Panc1 (cell line): Measurements from ENCODE around the gene C4orf50. TPM values are rescaled to one million over a fixed set of nuclear protein-coding genes. Genes with fewer than 3 reads are reported as not detected.

Experiments used
- ATAC-seq: fragments of 200-7000 bp; cut with Tn5 transposase; 2 replicates; pipeline ENCODE4 v1.9.1; 2020; ENCODE audit warnings: mild to moderate bottlenecking, moderate library complexity
- BruUV-seq: library from RNA; stranded (reverse); fragments of 400-500 nt; replicated peaks from 2 replicates; lab custom pipeline; 2021; lab: Mats Ljungman, UMichigan
- CTCF ChIA-PET: fragments of 300-600 bp; sonication (Branson Sonifier 250); formaldehyde crosslinking; loops from one replicate; lab custom pipeline; 2022; ENCODE audit warnings: antibody characterized with exemption; lab: Charles Lee
- POLR2A ChIA-PET: fragments of 300-600 bp; sonication (Branson Sonifier 250); formaldehyde crosslinking; loops from one replicate; lab custom pipeline; 2022; ENCODE audit warnings: antibody characterized with exemption; lab: Charles Lee
- DNase-seq: peaks from one replicate; pipeline ENCODE4 v3.0.0-alpha.2; 2010; ENCODE audit warnings: low read depth, low spot score
- H3K27ac ChIP-seq: 2 replicates; pipeline ENCODE4 v1.5.1; 2011; ENCODE audit warnings: mild to moderate bottlenecking, low read length, inconsistent platforms
- H3K27me3 ChIP-seq: fragments of 200-500 bp; sonication (Bioruptor generic); 2 replicates; pipeline ENCODE4 v1.6.0; 2014; ENCODE audit warnings: low read length, inconsistent platforms; ENCODE audit not compliant: control insufficient read depth, insufficient read depth
- H3K36me3 ChIP-seq: fragments of 200-500 bp; sonication (Bioruptor generic); 2 replicates; pipeline ENCODE4 v1.5.1; 2014; ENCODE audit warnings: inconsistent platforms, mild to moderate bottlenecking, low read length, moderate library complexity; ENCODE audit not compliant: control insufficient read depth, insufficient read depth
- H3K4me1 ChIP-seq: 2 replicates; pipeline ENCODE4 v1.5.1; 2011; ENCODE audit warnings: inconsistent platforms, mild to moderate bottlenecking, low read length, moderate library complexity; ENCODE audit not compliant: control insufficient read depth, insufficient read depth
- H3K4me3 ChIP-seq, 2 experiments: 2 replicates each; pipeline ENCODE4 v1.5.1; 2011 to 2012; ENCODE audit warnings: low read depth in 2 of 2, low read length in 2 of 2, mild to moderate bottlenecking in 2 of 2, inconsistent platforms in 1 of 2, moderate library complexity in 1 of 2
- H3K9me3 ChIP-seq: fragments of 200-500 bp; sonication (Bioruptor generic); 2 replicates; pipeline ENCODE4 v1.5.1; 2014; ENCODE audit warnings: low read depth, mild to moderate bottlenecking, inconsistent platforms, low read length, moderate library complexity; ENCODE audit not compliant: control insufficient read depth, insufficient read depth
- CTCF ChIP-seq: fragments of 450-650 bp; IDR thresholded peaks from 2 replicates; pipeline ENCODE4 v1.5.1; 2017; ENCODE audit warnings: mild to moderate bottlenecking
- POLR2AphosphoS5 ChIP-seq: IDR thresholded peaks from 2 replicates; pipeline ENCODE4 v1.6.1; 2012; ENCODE audit warnings: mild to moderate bottlenecking, low read depth, low read length, moderate library complexity
- REST ChIP-seq, 2 experiments: IDR thresholded peaks; 2 replicates each; pipeline ENCODE4 v1.6.1; 2011 to 2012; ENCODE audit warnings: low read depth in 2 of 2, control low read depth in 1 of 2, low read length in 1 of 2, mild to moderate bottlenecking in 1 of 2, moderate library complexity in 1 of 2; ENCODE audit not compliant: insufficient read depth in 1 of 2
- SIN3A ChIP-seq: IDR thresholded peaks from 2 replicates; pipeline ENCODE4 v1.6.1; 2012; ENCODE audit warnings: low read depth, mild to moderate bottlenecking, low read length, moderate library complexity, borderline replicate concordance; ENCODE audit not compliant: insufficient read depth
- TCF7L2 ChIP-seq: IDR thresholded peaks from 2 replicates; pipeline ENCODE4 v1.6.1; 2011; ENCODE audit warnings: mild to moderate bottlenecking, low read depth, low read length, inconsistent platforms
- in situ Hi-C: cut with HindIII; loops from 2 replicates; pipeline ENCODE4 v1.10.0; 2016; ENCODE audit warnings: low sequenced_read_pairs, low pct_unique_long_range_greater_than_20kb
- intact Hi-C: fragments of 100-400 bp; cut with micrococcal nuclease; formaldehyde crosslinking; loops from one replicate; pipeline ENCODE4 v1.10.0; 2022; ENCODE audit not compliant: unreplicated experiment
- total RNA-seq: library from RNA; stranded (reverse); gene quantifications from one replicate; pipeline ENCODE4 v1.2.1, GENCODE V29; 2021; ENCODE audit not compliant: unreplicated experiment

Gene C4orf50
- total RNA-seq, 1 experiment from 2014 or later: under 0.01 TPM

DNA sequence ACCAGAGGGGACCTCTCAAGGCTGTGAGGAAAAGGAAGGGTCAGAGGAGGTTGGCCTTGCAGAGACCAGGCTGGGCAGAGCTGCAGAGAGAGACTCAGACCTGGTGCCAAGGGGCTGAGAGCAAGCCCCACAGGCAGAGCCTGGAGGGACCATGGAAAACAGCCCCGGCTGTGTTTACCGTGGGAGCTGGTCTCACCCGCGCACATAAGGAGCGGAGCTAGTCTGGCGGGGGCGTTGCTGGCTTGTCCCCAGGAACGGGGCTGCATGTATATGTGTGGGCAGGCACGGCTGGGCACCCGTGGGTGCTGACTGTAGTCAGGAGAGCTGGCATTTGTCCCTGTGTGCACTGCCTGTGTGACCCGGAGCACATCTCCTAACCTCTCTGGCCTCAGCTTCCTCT, 45.7 kb downstream of the C4orf50 start:
- no TSS peak for BruUV-seq
- POLR2A ChIA-PET: no interaction called here
- Histone ChIP-seq H3K9me3 (no peaks in the 10 kb centered on the region), H3K27ac (no peak overlapping the region), H3K27me3 (peaks cover 4% of the 10 kb centered on the region; the same call in 1 of the 2 replicates), H3K4me3 (no peak overlapping the region), H3K36me3 (no peaks in the 10 kb centered on the region), H3K4me1 (no peaks in the 10 kb centered on the region)
- in situ Hi-C loops: no loop called here
- TF ChIP-seq SIN3A (no peak), TCF7L2 (no peak), REST (IDR thresholded peaks at IDR 0.05; ENCODE audit: insufficient read depth in 1 of 2, low read depth in 2 of 2, low read length in 1 of 2) (no peak), POLR2AphosphoS5 (no peak), CTCF (no peak)
- CTCF ChIA-PET: no interaction called here
- ATAC-seq (no peak), DNase-seq (no peak)
- intact Hi-C loops: loop anchor here (10.0 kb wide), 1 partner anchor 138 kb away; no protein-coding TSS in a partner anchor

DNA sequence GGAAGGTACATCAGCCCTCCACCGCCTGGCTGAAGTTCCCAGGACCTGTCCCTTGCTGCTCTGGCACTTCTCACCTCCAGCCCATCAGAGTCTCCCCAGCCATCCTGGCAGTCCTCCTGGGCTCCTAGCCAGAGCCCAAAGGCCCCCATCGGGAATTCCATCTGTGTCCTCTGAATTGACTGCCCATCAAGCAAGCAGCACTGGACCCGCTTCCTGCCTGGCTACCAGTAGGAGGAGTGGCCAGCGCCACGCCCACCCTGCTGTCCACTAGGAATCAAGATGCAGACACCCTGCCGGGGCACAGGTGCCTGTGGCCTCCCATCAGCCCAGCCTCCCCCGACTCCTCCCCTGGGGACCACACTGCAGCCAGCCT, 47.2 kb downstream of the C4orf50 start:
- Histone ChIP-seq H3K4me1 (no peaks in the 10 kb centered on the region), H3K9me3 (no peaks in the 10 kb centered on the region), H3K36me3 (no peaks in the 10 kb centered on the region), H3K27ac (no peak overlapping the region), H3K4me3 (no peak overlapping the region), H3K27me3 (no peaks in the 10 kb centered on the region; the same call in 1 of the 2 replicates)
- CTCF ChIA-PET: no interaction called here
- BruUV-seq: no TSS peak
- ATAC-seq (no peak), DNase-seq (no peak)
- TF ChIP-seq TCF7L2 (no peak), SIN3A (no peak), CTCF (no peak), POLR2AphosphoS5 (no peak), REST (IDR thresholded peaks at IDR 0.05; ENCODE audit: insufficient read depth in 1 of 2, low read depth in 2 of 2, low read length in 1 of 2) (no peak)
- in situ Hi-C loops (no loop called here), intact Hi-C loops (loop anchor here (10.0 kb wide), 1 partner anchor 136 kb away; no protein-coding TSS in a partner anchor)
- POLR2A ChIA-PET: no interaction called here
